CD8-positive, alpha-beta memory T cell (primary cell): Measurements from ENCODE around the gene GNA14. TPM values are rescaled to one million over a fixed set of nuclear protein-coding genes. Genes with fewer than 3 reads are reported as not detected.
A peak's percentile ranks its signal among the peaks of the same experiment; 100 is the strongest.

Source experiments
- CTCF ChIA-PET: fragments of 350-600 bp; sonication (Branson Sonifier 250); formaldehyde crosslinking; loops from one replicate; lab custom pipeline; 2021; ENCODE audit warnings: antibody characterized with exemption; lab: Charles Lee
- POLR2A ChIA-PET: fragments of 350-600 bp; sonication (Branson Sonifier 250); formaldehyde crosslinking; loops from one replicate; lab custom pipeline; 2021; ENCODE audit warnings: antibody characterized with exemption; lab: Charles Lee
- DNase-seq, 5 donors: peaks; one replicate each; pipeline versions ENCODE4 v3.0.0 to v3.0.0-alpha.2; 2020 to 2022; ENCODE audit warnings: mixed read lengths in 1 of 5
- H3K27ac ChIP-seq: one replicate; pipeline ENCODE4 v1.7.0; 2013; ENCODE audit warnings: low read depth, mild to moderate bottlenecking, low read length, moderate library complexity
- H3K27me3 ChIP-seq: 2 replicates; pipeline ENCODE4 v1.7.0; 2013; ENCODE audit warnings: low read length, mild to moderate bottlenecking; ENCODE audit not compliant: insufficient read depth, poor library complexity, severe bottlenecking
- H3K36me3 ChIP-seq: 2 replicates; pipeline ENCODE4 v1.7.0; 2013; ENCODE audit warnings: mild to moderate bottlenecking, low read length, moderate library complexity; ENCODE audit not compliant: insufficient read depth
- H3K4me1 ChIP-seq: 2 replicates; pipeline ENCODE4 v1.7.0; 2013; ENCODE audit warnings: mild to moderate bottlenecking, low read length, moderate library complexity; ENCODE audit not compliant: insufficient read depth
- H3K4me3 ChIP-seq: 2 replicates; pipeline ENCODE4 v1.7.0; 2013; ENCODE audit warnings: mild to moderate bottlenecking, low read length
- H3K9me3 ChIP-seq: 2 replicates; pipeline ENCODE4 v1.7.0; 2013; ENCODE audit warnings: mild to moderate bottlenecking, low read length
- H3K27ac Mint-ChIP-seq, 8 donors: one replicate each; pipeline ENCODE4 v1.8.0; 2020 to 2021; ENCODE audit warnings: mixed read lengths in 8 of 8, mild to moderate bottlenecking in 6 of 8, inconsistent platforms in 3 of 8, moderate library complexity in 3 of 8
- H3K27me3 Mint-ChIP-seq, 2 donors: one replicate each; pipeline ENCODE4 v1.8.0; 2020 to 2021; ENCODE audit warnings: mixed read lengths in 2 of 2, mild to moderate bottlenecking in 1 of 2, moderate library complexity in 1 of 2
- H3K36me3 Mint-ChIP-seq, 3 donors: one replicate each; pipeline ENCODE4 v1.8.0; 2020 to 2021; ENCODE audit warnings: mixed read lengths in 3 of 3, inconsistent platforms in 1 of 3, mild to moderate bottlenecking in 1 of 3
- H3K4me1 Mint-ChIP-seq, 3 donors: one replicate each; pipeline ENCODE4 v1.8.0; 2020 to 2021; ENCODE audit warnings: mixed read lengths in 3 of 3, inconsistent platforms in 1 of 3, mild to moderate bottlenecking in 1 of 3
- H3K4me3 Mint-ChIP-seq, 7 donors: one replicate each; pipeline ENCODE4 v1.8.0; 2020 to 2021; ENCODE audit warnings: mixed read lengths in 7 of 7, mild to moderate bottlenecking in 6 of 7, moderate library complexity in 4 of 7, inconsistent platforms in 2 of 7
- H3K9me3 Mint-ChIP-seq, 5 donors: one replicate each; pipeline ENCODE4 v1.8.0; 2020 to 2022; ENCODE audit warnings: mixed read lengths in 5 of 5, mild to moderate bottlenecking in 3 of 5, moderate library complexity in 2 of 5, inconsistent platforms in 1 of 5
- polyA plus RNA-seq: library from polyadenylated mRNA; unstranded; fragments of 300-500 nt; fragmentation: Illumina TruSeq; gene quantifications from one replicate; pipeline ENCODE4 v1.2.3, GENCODE V29; 2021
- total RNA-seq, 2 experiments: library from RNA; stranded (reverse); gene quantifications; one replicate each; pipeline ENCODE4 v1.2.3, GENCODE V29; 2021

Gene GNA14
- total and polyA plus RNA-seq, 3 experiments from 2014 or later, result not detected

GRCh38 chr9:77582525-77582924 is 65.6 kb downstream of the GNA14 start:
- peaks cover 0 to 9% of the 10 kb centered on the region in 2 donors for H3K27me3 Mint-ChIP-seq
- no peaks in the 10 kb centered on the region for H3K36me3 Mint-ChIP-seq
- ChIA-PET POLR2A (no interaction called here), CTCF (no interaction called here)
- no peak for DNase-seq
- H3K4me1 ChIP-seq, result no peaks in the 10 kb centered on the region
- H3K4me1 Mint-ChIP-seq, result no peaks in the 10 kb centered on the region
- no peak overlapping the region for H3K4me3 ChIP-seq
- H3K27me3 ChIP-seq, result no peaks in the 10 kb centered on the region
- H3K9me3 Mint-ChIP-seq, result no peaks in the 10 kb centered on the region
- H3K4me3 Mint-ChIP-seq, result peak overlapping the region in 1 of 7 donors; percentile 45
- no peak overlapping the region for H3K27ac Mint-ChIP-seq
- H3K36me3 ChIP-seq, result no peaks in the 10 kb centered on the region
- H3K27ac ChIP-seq, result no peak overlapping the region
- H3K9me3 ChIP-seq, result no peaks in the 10 kb centered on the region

GRCh38 chr9:77575785-77576184 is 72.3 kb downstream of the GNA14 start:
- Mint-ChIP-seq H3K27me3 (peaks cover 0 to 10% of the 10 kb centered on the region in 2 donors), H3K36me3 (peaks cover 0 to 2% (median 0%) of the 10 kb centered on the region in 3 donors), H3K4me1 (no peaks in the 10 kb centered on the region), H3K4me3 (no peak overlapping the region), H3K9me3 (peaks cover 0 to 3% (median 0%) of the 10 kb centered on the region in 5 donors), H3K27ac (no peak overlapping the region)
- Histone ChIP-seq H3K4me3 (no peak overlapping the region), H3K9me3 (no peaks in the 10 kb centered on the region), H3K27me3 (no peaks in the 10 kb centered on the region), H3K27ac (no peak overlapping the region), H3K4me1 (no peaks in the 10 kb centered on the region), H3K36me3 (no peaks in the 10 kb centered on the region)
- ChIA-PET POLR2A (no interaction called here), CTCF (no interaction called here)
- DNase-seq, result no peak

GRCh38 chr9:77569335-77569734 is 78.8 kb downstream of the GNA14 start:
- Histone ChIP-seq H3K27ac (no peak overlapping the region), H3K36me3 (no peaks in the 10 kb centered on the region), H3K4me1 (no peaks in the 10 kb centered on the region), H3K9me3 (no peaks in the 10 kb centered on the region), H3K4me3 (no peak overlapping the region), H3K27me3 (no peaks in the 10 kb centered on the region)
- no peaks in the 10 kb centered on the region for H3K9me3 Mint-ChIP-seq
- H3K27me3 Mint-ChIP-seq, result peaks cover 3 to 6% of the 10 kb centered on the region in 2 donors
- H3K36me3 Mint-ChIP-seq, result no peaks in the 10 kb centered on the region
- ChIA-PET CTCF (interaction anchor here (0.6 kb wide), 1 partner anchor 25 kb away, joined by 3 read pairs; no protein-coding TSS in a partner anchor), POLR2A (no interaction called here)
- no peak overlapping the region for H3K4me3 Mint-ChIP-seq
- DNase-seq, result no peak
- H3K27ac Mint-ChIP-seq, result no peak overlapping the region
- H3K4me1 Mint-ChIP-seq, result no peaks in the 10 kb centered on the region

- H3K27ac Mint-ChIP-seq, result no peak overlapping the region
- Histone ChIP-seq H3K27me3 (no peaks in the 10 kb centered on the region), H3K4me3 (no peak overlapping the region), H3K4me1 (no peaks in the 10 kb centered on the region), H3K9me3 (no peaks in the 10 kb centered on the region), H3K27ac (no peak overlapping the region), H3K36me3 (no peaks in the 10 kb centered on the region)
- ChIA-PET POLR2A (no interaction called here), CTCF (no interaction called here)
- H3K36me3 Mint-ChIP-seq, result no peaks in the 10 kb centered on the region
- peaks cover 3 to 12% of the 10 kb centered on the region in 2 donors for H3K27me3 Mint-ChIP-seq
- no peak for DNase-seq
- H3K9me3 Mint-ChIP-seq, result no peaks in the 10 kb centered on the region
- no peaks in the 10 kb centered on the region for H3K4me1 Mint-ChIP-seq
- no peak overlapping the region for H3K4me3 Mint-ChIP-seq
Measured at GRCh38 chr9:77563174-77563573, 84.9 kb downstream of the GNA14 start.

GRCh38 chr9:77562019-77562748 is 85.9 kb downstream of the GNA14 start:
- no peak for DNase-seq
- POLR2A ChIA-PET, result no interaction called here
- Mint-ChIP-seq H3K4me1 (no peaks in the 10 kb centered on the region), H3K9me3 (no peaks in the 10 kb centered on the region), H3K36me3 (no peaks in the 10 kb centered on the region), H3K4me3 (no peak overlapping the region), H3K27ac (no peak overlapping the region), H3K27me3 (peaks cover 0 to 12% of the 10 kb centered on the region in 2 donors)
- Histone ChIP-seq H3K27ac (no peak overlapping the region), H3K4me3 (no peak overlapping the region), H3K36me3 (no peaks in the 10 kb centered on the region), H3K9me3 (no peaks in the 10 kb centered on the region), H3K4me1 (no peaks in the 10 kb centered on the region), H3K27me3 (no peaks in the 10 kb centered on the region)
- CTCF ChIA-PET, result no interaction called here

GRCh38 chr9:77561331-77562018 is 86.6 kb downstream of the GNA14 start:
- POLR2A ChIA-PET, result no interaction called here
- Histone ChIP-seq H3K4me1 (no peaks in the 10 kb centered on the region), H3K27ac (no peak overlapping the region), H3K36me3 (no peaks in the 10 kb centered on the region), H3K27me3 (no peaks in the 10 kb centered on the region), H3K4me3 (no peak overlapping the region), H3K9me3 (no peaks in the 10 kb centered on the region)
- Mint-ChIP-seq H3K27ac (no peak overlapping the region), H3K4me1 (no peaks in the 10 kb centered on the region), H3K4me3 (no peak overlapping the region), H3K9me3 (no peaks in the 10 kb centered on the region), H3K27me3 (peaks cover 1 to 12% of the 10 kb centered on the region in 2 donors), H3K36me3 (no peaks in the 10 kb centered on the region)
- CTCF ChIA-PET, result no interaction called here
- DNase-seq, result no peak

GRCh38 chr9:77556396-77556795 is 91.7 kb downstream of the GNA14 start:
- DNase-seq, result no peak
- no peaks in the 10 kb centered on the region for H3K4me1 Mint-ChIP-seq

GRCh38 chr9:77554586-77555105 is 93.5 kb downstream of the GNA14 start:
- Histone ChIP-seq H3K36me3 (no peaks in the 10 kb centered on the region), H3K4me3 (no peak overlapping the region), H3K9me3 (no peaks in the 10 kb centered on the region), H3K27ac (no peak overlapping the region), H3K4me1 (no peaks in the 10 kb centered on the region), H3K27me3 (no peaks in the 10 kb centered on the region)
- Mint-ChIP-seq H3K4me1 (no peaks in the 10 kb centered on the region), H3K27ac (no peak overlapping the region), H3K9me3 (no peaks in the 10 kb centered on the region), H3K27me3 (peaks cover 1 to 3% of the 10 kb centered on the region in 2 donors), H3K36me3 (no peaks in the 10 kb centered on the region), H3K4me3 (no peak overlapping the region)
- ChIA-PET POLR2A (no interaction called here), CTCF (no interaction called here)
- no peak for DNase-seq

More at GRCh38 chr9:77556396-77556795, 91.7 kb downstream of the GNA14 start:
- no peak overlapping the region for H3K4me3 ChIP-seq
- H3K27me3 Mint-ChIP-seq, result peaks cover 1 to 7% of the 10 kb centered on the region in 2 donors
- no peaks in the 10 kb centered on the region for H3K36me3 ChIP-seq
- no peaks in the 10 kb centered on the region for H3K9me3 ChIP-seq
- H3K27ac ChIP-seq, result no peak overlapping the region
- H3K27me3 ChIP-seq, result no peaks in the 10 kb centered on the region
- H3K4me1 ChIP-seq, result no peaks in the 10 kb centered on the region
- H3K36me3 Mint-ChIP-seq, result no peaks in the 10 kb centered on the region
- H3K4me3 Mint-ChIP-seq, result no peak overlapping the region
- H3K9me3 Mint-ChIP-seq, result no peaks in the 10 kb centered on the region
- POLR2A ChIA-PET, result no interaction called here
- no peak overlapping the region for H3K27ac Mint-ChIP-seq
- CTCF ChIA-PET, result no interaction called here
